Tibial nerve (tissue), 4 donors: ENCODE results near the gene RNF40.

ENCODE experiments used
- CTCF ChIP-seq, 5 experiments: fragments of 200-600 bp in 3 of 5; fragments of 450-650 bp in 2 of 5; sonication (generic) in 3 of 5; IDR thresholded peaks; one replicate each; pipeline ENCODE4 v1.5.1; 2016 to 2019; ENCODE audit warnings: antibody characterized with exemption in 5 of 5, mild to moderate bottlenecking in 3 of 5, moderate library complexity in 2 of 5
- EP300 ChIP-seq, 2 donors: sonication (generic); formaldehyde crosslinking; IDR thresholded peaks; one replicate each; pipeline ENCODE4 v1.6.1; 2017; ENCODE audit warnings: antibody characterized with exemption in 2 of 2, mild to moderate bottlenecking in 1 of 2
- POLR2A ChIP-seq, 2 donors: fragments of 450-650 bp; IDR thresholded peaks; one replicate each; pipeline ENCODE4 v1.6.1; 2017; ENCODE audit warnings: antibody characterized with exemption in 2 of 2, mild to moderate bottlenecking in 2 of 2, moderate library complexity in 2 of 2

DNA sequence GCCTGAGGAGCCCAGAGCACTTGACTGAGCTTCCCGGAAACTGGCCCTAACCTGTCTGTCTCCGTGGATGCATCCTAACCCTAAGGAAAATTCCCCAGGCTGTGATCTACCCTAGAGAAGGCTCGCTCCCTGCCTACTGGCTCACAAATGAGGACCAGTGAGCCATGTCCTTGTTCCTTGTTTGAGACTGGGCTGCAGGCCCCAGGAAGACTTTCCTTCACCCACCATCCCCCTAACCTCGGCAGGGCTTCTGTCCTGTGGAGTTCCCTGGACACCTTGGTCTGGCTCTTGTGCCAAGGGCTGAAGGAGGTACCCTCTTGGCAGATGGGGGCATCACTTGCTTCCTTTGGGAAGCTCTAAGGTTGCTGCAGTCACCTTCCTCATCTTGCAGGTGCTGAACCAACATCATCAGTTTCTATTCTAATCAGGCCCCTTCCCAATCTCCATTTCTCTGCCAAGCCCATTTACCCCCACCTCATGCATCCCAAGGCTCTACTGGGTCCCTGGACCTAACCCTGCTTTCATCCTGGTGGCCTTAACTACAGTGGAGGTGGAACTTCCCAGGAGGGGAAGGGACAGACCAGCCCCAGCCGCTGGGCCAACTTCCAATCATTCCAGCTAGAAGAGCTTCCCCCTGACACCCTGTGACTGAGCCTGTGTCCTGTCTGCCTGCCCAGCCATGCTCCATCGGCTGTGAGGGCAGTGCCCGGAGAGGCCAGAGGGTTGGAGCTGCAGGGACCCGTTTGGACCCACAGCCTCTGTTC is 12.4 kb downstream of the RNF40 start:
- no peak for TF ChIP-seq CTCF (IDR thresholded peaks at IDR 0.05)
- no peak for TF ChIP-seq POLR2A (IDR thresholded peaks at IDR 0.05)
- no peak for TF ChIP-seq EP300 (IDR thresholded peaks at IDR 0.05)
